ENCODE data around the gene SMIM14.

DNA sequence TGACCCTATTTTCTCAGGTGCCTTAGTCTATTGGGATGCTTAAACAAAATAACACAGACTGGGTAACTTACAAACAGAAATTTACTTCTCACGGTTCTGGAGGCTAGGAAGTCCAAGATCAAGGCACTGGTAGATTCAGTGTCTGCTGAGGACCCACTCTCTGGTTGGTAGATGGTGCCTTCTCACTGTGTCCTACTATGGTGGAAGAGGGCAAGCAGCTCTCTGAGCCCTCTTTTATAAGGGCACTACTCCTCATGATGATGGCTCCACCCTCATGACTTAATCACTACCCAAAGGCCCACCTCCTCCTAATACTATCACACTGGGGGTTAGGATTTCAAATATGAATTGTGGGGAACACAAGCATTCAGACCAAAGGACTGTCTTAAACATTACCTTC, 11.8 kb downstream of the SMIM14 start:
- TF ChIP-seq POLR2A (IDR thresholded peaks at IDR 0.05): no peak
- TF ChIP-seq CTCF (IDR thresholded peaks at IDR 0.05 in 4 of 5, conservative IDR thresholded peaks at IDR 0.05 in 1 of 5): no peak

Data from gastrocnemius medialis (tissue), 4 donors.